Nucleus accumbens (tissue), 56 donors: ENCODE measurements around the gene ZFP36.

ENCODE experiments used
- DNase-seq, 56 donors: peaks; one replicate each; lab custom pipeline; 2025; lab: John Stamatoyannopoulos, UW

ZFP36 gene

DNA sequence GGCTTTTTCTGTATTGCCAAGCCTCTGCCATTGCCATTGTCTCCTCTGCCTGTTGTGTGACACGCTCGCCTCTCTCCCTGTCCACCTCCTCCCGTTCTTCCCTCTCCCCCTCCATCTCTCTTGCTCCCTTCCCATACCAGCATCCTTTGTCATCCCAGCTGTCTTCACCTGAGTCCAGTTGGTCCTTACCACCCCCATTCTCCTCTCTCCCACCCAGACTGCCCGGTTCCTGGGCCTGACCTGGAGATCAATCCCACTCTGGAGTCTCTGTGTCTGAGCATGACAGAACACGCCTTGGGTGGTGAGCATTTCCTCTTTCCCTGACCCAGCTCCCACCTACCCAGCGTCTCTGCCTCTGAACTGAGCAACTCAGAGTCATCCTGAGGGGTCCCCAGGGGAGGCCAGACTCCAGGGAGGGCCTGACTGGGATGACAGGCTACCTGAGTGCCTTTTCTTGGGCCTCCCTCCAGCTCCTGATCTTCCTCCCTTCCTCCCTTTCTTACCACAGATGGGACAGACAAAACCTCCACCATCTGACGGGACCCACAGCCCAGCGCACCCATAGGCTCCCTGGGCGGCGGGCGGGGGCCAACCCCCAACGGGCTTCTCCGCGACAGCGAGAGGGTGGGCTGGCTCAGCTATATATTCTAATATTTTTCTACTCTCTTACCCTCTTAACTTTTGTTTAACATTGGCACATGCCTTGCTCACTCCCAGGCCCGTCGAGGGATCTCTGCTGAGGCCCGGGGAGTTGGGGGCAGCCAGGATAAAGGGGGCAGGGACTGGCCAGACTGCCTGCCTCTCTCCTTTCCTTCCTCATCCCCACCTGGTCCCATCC, 23.4 kb upstream of the ZFP36 start:
- DNase-seq: no peak

DNA sequence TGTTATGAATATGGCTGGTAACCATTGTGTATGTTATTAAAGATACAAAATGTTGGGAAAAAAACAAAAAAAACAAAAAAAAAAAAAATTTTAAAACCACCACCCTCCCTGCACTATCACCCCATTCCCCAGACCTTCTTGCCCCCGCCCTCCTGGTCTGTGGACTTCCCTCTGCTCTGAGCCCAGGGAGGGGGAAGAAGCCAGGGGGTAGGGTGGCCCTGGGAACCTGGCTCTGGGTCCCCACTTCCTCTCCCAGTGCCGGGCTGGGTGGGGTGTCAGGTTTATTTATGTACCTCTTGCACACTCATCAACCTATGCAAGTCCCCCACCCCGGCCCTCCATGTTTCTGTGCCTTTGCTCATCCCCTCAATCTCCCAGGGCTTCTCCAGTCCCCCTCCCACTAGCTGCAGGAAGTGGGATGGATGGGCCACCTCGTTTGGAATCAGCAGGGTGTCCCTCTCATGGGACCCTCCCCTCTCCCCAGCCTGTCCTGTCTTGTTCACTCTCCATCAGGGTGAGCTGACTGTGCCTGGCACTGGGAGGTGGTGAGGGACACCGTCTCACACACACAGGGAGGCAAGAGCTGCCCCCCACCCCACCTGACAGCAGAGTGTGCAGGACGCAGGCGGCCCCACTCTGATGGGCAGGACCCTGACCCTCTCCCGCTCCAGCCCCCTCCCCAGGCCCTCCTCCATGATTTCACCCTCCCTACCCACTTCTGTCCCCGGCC, 21.6 kb upstream of the ZFP36 start:
- DNase-seq: no peak

DNA sequence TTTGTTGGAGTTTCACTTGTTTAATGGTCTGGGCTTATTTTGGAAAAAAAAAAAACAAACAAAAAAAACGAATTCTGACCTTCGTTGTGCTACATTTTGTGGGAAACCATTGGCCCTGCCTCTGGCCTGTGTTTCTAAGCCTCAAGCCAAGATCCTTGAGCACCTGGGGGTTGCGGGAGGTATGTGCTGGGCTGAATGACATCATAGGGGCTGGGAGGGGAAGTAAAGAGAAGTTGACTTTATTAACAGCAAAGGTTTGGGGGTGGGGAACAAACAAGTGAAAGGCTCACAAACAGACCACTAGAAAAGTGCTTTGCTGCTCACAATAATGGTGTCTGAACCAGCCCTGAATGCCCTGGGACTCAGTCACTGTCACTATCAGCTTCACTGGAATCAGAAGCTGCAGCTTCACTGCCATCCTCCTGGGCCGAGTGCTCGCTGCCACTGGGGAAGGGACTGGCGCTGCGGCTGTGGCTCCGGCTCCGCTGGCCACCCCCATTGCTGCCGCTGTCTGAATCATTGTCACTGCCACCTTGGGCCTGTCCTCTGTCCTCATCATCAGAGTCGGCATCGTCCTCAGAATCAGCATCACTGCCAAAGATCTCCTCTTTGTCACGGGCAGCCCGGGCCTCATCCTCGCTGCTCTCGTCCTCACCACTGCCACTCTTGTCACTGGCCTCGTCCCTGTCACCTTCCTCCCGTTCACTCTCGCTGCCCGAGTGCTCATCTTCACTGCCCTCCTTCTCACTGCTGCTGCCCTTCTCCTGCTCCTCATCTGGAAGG, 20.8 kb upstream of the ZFP36 start:
- DNase-seq: no peak

DNA sequence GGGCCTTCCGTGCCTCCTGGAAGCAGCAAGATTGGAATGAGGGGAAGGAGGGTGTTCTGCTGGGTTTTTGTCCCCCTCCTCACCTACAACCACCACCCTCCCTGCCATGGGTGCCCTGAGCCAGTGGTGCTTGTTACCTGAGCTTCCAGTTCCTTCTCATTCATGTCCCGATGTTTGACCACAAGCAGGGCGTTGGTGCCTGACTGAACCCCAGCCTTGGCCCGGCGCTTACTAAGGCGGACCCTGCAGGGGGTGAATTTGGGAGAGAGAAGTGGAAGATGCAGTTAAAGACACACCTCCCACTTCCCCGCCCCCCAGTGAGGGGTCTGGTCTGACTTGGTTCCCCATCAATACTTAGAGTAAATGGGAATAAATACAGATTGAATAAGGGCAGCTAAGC, 20.1 kb upstream of the ZFP36 start:
- no peak for DNase-seq

DNA sequence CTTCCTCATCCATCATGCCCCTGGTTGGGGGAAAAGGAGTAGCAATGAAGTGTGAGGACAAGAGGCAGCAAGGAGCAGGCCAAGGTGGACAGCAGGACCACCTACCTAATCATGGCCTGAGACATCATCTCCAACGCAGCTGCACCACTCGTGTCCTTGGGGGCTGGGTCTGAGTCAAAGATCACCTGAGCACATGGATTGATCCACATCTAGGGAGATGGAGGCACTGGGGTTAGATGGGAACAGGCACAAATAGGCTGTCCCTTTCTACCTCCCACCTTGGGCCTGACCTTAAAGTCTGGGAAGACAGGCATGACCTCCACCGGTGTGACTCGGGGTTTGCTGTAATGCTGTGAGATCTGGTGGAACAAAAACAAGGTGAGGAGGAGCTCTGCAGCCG, 18.0 kb upstream of the ZFP36 start:
- DNase-seq: no peak

DNA sequence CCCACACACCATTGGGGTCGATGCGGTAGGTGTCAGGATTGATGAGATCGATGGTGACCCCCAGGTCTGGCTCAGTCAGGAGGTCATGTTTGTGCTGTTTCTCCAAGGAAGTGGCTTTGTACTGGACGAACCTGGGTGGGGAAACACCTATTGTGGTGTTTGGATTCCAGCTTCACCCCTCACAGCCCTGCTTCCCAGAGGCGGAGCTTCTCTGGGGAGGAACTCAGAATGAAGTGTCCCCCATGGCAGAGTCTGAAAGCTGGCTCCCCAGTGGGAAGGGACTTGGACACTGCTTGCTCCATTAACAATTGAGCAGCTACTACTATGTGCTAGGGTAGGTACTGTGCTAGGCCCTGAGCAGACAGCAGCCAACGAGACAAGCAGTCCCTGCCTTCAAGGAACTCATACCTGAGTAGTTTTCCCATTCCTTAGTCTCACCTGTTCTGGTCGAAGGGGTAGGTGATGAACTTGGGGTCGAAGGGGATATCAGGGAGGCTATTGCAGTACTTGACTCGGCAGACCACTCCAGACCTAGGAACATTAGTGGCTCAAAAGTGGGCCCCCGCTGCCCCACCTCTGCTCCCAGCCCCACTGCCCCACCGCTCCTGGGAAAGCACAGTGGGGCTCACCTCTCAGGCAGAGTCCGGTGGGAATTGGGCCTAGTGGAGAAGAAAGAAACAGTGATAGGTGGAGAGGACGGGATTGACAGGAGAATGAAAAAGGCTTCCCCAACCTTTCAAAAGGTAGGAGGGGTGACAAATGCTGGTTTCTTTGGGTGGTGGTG, 16.8 kb upstream of the ZFP36 start:
- no peak for DNase-seq

DNA sequence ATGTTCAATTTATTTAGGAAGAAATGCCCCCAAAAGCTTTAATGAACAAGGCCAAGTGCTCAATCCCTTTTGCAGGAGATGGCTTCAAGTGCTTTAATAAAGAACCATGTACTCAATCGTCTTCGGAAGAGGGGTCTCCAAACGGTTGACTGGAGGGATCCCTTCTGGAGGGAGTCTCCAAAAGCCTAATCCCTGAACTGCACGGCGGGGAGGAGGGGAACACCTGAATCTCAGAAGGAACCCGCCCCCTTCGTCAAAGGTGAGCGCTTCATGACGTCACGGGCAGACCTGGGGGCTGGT, 16.2 kb upstream of the ZFP36 start:
- no peak for DNase-seq

DNA sequence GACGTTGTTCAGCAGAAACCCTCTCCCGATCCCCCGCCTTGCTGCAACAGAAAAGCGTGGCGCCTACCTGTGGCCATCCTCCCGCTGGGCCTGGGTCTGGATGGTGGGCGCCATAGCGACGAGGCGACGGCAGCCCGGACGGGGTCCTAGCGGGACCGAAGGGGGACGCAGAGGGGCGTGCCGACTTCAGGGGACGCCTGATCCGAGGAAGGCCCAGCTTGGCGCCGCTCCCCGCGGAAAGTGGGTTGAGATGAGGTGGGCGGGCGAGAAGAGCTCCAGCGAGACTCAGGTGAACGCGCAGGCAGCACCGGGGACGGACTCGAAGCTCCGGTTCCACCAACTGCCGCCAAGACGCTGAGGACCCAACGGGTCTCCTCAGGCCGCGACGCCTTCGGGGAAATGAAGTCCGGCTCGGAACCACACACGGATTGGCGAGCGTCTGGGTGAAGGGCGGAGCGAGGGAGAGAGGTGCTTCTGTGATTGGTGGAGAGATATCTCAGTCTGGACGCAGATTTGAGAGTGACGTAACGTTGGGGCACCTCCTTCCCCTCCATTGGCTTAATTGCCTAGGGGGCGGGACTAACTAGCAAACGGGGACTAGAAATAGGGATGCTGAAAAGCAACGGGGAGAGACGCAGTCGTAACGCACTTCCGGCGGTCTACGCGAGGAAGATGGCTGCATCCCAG, 15.8 kb upstream of the ZFP36 start, which contains the start of the genes MED29 and PAF1:
MED29 (plus strand) TSS at position 628 of the 687 bp plus-strand sequence; CDS start at position 673, 45 bp downstream.
PAF1 (minus strand) TSS at position 356 of the 687 bp plus-strand sequence; CDS start at position 114, 242 bp downstream.
- peak; percentile 67 to 99 (median 97) for DNase-seq

DNA sequence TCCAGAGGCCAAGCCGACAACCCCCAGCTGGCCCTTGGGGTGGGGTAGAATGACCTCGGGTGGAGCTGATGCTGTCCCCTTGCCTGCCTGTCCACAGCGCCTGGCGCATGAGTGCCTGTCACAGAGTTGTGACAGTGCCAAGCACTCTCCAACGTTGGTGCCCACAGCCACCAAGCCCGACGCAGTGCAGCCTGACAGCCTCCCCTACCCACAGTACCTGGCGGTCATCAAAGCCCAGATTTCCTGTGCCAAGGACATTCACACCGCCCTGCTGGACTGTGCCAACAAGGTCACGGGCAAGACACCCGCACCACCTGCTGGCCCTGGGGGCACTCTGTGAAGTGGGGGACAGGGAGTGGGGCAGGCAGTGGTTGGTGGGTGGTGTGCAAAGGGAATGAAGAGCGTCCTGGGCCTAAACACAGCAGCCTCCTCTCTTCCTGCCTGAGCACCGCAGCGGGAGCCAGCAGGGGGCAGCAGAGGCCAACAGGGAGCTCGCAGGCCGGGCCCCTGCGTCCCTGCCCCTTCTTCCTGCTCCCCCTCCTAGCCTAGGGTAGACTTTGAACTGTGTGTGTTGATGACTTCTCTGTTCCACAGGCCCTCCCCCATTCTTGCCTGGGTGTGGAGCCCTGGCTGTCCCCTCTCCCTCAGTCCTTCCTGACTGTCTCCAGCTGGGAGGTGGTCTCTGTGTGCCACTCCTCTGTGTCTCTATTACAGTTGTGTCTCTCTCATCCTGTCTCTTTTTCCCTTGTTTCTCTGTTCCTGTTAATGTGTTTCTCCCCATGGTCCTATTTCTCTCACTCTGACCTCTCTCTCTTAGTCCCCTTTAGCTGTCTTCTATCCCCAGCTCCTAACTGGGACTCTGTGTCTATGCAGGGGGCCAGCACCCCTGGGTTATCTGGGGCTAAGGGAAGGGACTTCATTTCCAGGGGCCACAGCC, 9.0 kb upstream of the ZFP36 start:
- DNase-seq: peak in 49 of 56 donors; percentile 25 to 88 (median 64)

DNA sequence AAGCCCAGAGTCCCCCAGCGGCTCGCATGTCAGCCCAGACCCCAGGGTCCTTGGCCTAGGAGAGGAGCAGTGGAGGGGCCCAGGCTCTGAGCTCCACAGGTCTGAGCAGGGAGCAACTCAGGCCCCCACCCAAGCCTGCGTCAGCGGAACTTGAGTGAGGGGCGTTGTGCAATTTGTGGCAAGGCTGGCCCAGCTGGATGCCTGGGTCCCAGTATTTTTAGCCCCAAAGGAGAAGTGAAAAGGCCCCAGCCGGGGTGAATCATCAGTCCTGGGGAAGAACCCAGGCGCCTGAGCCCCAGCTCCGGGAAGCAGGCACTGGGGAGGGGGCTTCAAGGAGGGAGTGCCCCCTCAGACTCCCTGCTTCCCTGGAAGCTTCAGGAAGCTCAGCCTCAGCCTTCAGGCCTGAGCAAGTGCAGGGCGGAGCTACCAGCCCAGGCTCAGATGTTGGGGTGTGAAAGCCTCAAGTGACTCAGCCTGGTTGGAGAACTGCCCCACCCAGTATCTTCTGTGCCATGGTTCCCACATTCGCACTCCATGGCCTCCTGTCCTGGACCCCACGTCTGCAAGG, 8.3 kb upstream of the ZFP36 start:
- peak in 19 of 56 donors; percentile 7 to 46 (median 24) for DNase-seq

DNA sequence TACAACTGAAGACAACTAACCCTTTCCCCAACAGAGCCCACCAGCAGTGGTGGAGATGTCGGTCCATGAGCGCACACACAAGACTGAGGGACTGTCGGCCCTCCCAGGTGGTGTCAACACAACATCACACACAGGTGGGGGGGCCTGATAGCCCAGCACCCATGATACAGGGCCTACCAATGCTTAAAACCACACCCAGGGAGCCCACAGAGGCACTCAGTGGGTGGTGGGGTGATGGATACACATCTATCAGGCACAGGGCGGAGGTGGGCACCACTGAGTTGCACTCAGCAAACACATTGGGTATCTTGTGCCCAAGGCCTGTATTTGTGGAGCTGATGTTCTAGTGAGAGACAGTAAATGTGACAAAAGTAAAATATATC, 7.0 kb upstream of the ZFP36 start:
- no peak for DNase-seq

DNA sequence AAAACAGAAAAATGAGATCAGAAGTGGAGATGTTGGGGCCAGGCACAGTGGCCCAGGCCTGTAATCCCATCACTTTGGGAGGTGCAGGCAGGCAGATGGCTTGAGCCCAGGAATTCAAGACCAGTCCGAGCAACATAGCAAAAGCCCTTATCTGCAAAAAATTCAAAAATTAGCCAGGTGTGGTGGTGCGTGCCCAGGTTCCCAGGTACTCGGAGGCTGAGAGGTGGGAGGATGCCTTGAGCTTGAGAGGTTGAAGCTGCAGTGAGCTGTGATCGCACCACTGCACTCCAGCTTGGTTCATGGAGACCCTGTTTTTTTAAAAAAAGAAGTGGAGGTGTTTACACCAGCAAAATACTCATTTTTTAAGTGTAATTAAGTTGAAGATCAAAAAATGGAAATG, 6.6 kb upstream of the ZFP36 start:
- DNase-seq: no peak

DNA sequence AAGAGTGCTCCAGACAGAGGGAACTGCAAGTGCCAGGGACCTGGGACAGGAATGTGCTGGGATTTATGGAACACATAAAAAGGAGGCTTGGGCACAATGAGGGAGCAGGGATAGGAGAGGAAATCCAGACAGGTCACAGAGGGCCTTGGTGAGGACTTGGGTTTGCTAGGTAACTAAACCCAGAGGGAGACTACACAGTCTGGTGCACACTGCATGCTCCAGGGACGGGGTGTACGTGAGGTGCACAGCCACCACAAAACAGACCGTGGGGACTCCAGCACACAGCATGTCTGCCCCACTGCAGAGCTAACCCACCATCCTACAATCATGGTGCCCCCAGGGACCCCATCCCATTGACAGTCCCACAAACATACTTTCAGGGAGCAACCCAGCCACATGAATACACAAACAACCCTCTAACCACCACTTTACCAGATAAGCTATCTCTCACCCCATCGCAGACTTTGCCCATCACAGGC, 5.5 kb upstream of the ZFP36 start:
- DNase-seq: no peak

DNA sequence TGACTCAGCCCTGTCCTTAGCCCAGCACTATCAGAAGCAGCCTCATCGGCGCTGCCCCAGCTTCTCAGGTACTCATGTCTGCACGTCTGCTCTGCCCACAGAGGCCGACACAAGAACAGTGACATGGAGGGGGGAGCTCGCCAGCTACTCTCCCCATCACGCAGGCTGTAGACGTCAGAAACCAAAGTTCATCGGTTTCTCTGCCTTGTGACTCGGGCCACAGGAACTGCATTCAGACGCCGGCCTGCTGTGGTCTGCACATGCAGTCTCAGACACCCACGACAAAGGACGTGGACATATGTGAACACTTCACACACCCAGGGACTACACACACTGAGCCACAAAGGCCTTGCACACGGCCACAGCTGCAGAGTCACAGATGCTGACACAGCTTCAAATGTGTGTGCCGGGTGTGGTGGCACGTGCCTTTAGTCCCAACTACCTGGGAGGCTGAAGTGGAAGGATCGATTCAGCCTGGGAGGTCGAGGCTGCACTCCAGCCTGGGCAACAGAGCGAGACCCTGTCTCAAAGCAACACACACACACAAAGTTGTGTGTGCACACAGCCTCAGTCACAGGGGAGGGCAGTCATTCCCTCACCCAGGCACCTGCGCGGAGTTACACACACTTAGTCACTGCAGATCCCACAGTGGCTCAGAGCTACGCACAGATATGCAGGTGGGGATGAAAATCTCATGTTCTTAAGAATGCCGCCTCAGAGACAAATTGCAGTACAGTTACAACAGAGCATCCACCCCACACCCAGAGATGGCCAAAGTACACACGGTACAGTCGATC, 4.9 kb upstream of the ZFP36 start:
- peak in 21 of 56 donors; percentile 19 to 69 (median 36) for DNase-seq

DNA sequence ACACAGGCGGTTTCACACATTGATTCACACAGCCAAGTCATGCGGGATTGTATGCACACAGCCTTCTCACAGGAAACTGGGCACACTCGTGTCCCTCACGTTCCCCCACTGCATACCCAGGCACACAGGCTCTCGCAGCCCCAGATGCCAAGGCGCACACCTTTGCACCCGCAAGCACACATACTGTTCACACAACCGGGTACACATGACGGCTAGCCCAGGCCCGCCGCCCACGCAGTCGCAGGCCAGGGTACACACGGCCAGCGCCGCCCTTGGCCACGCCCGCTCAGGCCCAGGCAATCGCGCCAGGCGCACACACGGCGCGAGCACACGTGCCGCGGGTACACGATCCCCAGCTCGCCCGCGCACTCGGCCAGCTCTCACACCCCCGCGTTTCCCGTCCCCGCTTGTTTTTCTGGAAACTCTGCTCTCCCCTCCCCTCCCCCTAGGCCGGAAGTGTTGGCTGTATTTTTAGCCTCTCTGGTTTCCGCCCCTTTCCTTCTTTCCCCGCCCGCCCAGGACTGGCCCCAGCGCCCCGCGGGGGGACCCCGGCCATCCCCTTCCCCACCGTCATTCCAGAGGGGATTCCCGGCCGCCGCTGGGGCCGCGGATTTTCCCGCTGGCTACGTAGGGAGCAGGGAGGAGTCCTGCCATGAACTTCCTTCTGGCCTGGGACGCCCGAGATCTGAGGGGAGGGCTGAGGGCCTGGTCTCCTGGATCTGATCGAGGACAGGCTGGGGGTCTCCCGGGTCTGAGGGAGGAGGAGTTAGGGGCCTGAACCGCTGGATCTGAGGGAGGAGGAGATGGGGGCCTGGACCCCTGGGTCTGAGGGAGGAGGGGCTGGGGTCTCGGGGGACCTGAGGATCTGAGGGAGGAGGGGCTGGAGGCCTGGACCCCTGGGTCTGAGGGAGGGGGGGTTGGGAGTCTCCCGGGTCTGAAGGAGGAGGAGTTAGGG, 4.0 kb upstream of the ZFP36 start:
- DNase-seq: peak in 50 of 56 donors; percentile 22 to 90 (median 56)
